Measurements from ENCODE around the gene MAP3K5.

The MAP3K5 gene

GRCh38 chr6:136732889-136733288 is 59.4 kb downstream of the MAP3K5 start:
- TF ChIP-seq CTCF (IDR thresholded peaks at IDR 0.05; ENCODE audit: borderline replicate concordance, insufficient read depth, low read depth, low read length): no peak
- H3K4me3 ChIP-seq (ENCODE audit: low read depth, low read length): no peak overlapping the region

- no peak overlapping the region for H3K4me3 ChIP-seq (ENCODE audit: low read depth, low read length)
- no peak for TF ChIP-seq CTCF (IDR thresholded peaks at IDR 0.05; ENCODE audit: borderline replicate concordance, insufficient read depth, low read depth, low read length)
These were observed 62.4 kb downstream of the MAP3K5 start for GRCh38 chr6:136729832-136730231.

- no peak for TF ChIP-seq CTCF (IDR thresholded peaks at IDR 0.05; ENCODE audit: borderline replicate concordance, insufficient read depth, low read depth, low read length)
- no peak overlapping the region for H3K4me3 ChIP-seq (ENCODE audit: low read depth, low read length)
These were observed 63.2 kb downstream of the MAP3K5 start for GRCh38 chr6:136728976-136729515.

- no peak for TF ChIP-seq CTCF (IDR thresholded peaks at IDR 0.05; ENCODE audit: borderline replicate concordance, insufficient read depth, low read depth, low read length)
- H3K4me3 ChIP-seq (ENCODE audit: low read depth, low read length): no peak overlapping the region
These were observed 64.0 kb downstream of the MAP3K5 start for GRCh38 chr6:136728033-136728939.

- no peak for TF ChIP-seq CTCF (IDR thresholded peaks at IDR 0.05; ENCODE audit: borderline replicate concordance, insufficient read depth, low read depth, low read length)
- H3K4me3 ChIP-seq (ENCODE audit: low read depth, low read length): no peak overlapping the region
These were observed 65.3 kb downstream of the MAP3K5 start for GRCh38 chr6:136726837-136727557.

GRCh38 chr6:136725124-136725523 is 67.2 kb downstream of the MAP3K5 start:
- TF ChIP-seq CTCF (IDR thresholded peaks at IDR 0.05; ENCODE audit: borderline replicate concordance, insufficient read depth, low read depth, low read length): no peak
- no peak overlapping the region for H3K4me3 ChIP-seq (ENCODE audit: low read depth, low read length)

All from GM12875 (cell line).